GM19238 (cell line): ENCODE data around the gene PTPN20.

Source experiments
- DNase-seq: peaks from one replicate; pipeline ENCODE4 v3.0.0; 2011; ENCODE audit warnings: low spot score; ENCODE audit not compliant: insufficient read length

PTPN20 gene

DNA sequence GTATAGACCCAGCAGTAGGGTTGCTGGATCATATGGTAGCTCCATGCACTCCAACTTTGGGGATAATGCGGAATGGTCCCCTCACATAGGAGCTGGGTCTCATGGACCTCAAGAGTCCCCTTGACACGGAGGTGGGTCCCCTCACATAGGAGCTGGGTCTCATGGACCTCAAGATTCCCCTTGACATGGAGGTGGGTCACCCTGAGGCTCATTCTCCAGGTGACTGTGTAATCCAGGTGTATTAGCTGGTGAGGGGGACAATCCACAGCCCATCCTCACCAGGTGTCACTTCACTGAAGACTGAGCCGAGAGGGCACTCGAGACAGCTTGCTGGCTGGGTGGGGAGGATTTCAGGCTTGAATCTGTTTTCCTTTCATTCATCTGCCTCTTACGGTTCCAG is 121.9 kb downstream of the PTPN20 start:
- DNase-seq = no peak

DNA sequence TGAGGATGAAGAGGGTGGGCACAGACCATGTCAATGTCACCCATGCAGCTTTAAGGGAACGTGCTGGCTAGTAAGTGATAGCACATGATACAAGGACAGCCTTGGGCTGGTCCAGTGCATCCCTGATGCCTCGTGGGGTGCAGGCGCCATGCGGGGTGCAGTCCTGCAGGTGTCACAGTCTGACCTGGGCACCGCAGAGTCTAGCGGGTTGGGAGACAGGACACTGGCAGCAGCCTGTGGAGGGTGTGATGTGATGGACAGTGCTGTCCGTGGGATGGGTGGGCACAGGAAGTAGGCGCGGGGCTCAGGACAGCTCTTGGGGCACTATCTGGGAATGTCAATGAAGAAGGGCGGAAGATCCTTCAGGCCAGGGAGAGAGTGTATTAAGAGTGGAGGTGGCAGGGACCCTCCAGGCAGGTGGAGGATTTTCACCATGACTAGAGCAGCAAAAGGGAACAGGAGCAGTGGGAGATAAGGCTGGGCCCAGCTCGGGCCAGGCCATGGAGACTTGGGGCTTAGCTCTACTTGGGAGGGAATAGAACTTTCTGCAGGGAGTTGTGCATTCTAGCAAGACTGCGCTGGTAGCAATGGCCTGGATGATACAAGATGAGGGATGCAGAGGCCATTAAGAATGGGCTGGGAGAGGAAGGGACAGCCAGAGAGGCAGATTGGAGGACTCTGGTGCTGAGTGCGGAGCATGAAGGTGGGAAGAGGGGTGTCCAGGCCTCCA is 122.5 kb downstream of the PTPN20 start:
- DNase-seq = no peak

- DNase-seq = no peak
These were observed 123.3 kb downstream of the PTPN20 start for GRCh38 chr10:47034441-47035051.

DNA sequence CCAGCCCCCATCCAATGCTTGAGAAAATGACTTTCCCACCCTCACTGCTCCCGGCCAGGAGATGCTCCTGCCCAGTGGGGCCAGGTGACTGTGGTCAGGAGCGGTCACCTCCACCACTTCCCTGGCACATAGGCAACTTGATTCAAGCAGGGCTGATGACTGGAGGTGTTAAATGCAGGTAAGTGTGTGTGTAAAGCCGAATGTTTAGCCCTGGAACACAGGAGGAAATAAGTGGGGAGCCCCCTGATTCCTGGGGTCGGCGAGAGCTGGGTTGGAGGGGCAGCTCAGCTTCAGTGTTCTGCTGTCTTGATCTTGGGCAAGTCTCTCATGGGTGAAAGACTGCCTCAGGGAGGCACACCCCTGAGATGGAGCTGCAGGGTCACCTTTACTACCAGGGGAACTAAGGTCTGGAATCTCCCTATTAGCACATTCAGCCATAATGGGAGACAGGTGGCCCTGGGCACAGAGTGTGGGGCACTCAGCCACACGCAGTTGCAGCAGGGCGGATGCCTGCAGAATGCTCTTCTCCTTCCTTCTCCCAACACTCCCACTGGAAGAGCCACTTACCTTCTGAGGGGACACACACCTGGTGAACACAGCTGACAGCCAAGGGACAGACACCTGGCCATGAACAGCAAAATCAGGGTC is 124.1 kb downstream of the PTPN20 start:
- no peak for DNase-seq

GRCh38 chr10:47035819-47036337 is 124.7 kb downstream of the PTPN20 start:
- no peak for DNase-seq

- DNase-seq = no peak
These were observed 125.5 kb downstream of the PTPN20 start for GRCh38 chr10:47036771-47037170.

DNA sequence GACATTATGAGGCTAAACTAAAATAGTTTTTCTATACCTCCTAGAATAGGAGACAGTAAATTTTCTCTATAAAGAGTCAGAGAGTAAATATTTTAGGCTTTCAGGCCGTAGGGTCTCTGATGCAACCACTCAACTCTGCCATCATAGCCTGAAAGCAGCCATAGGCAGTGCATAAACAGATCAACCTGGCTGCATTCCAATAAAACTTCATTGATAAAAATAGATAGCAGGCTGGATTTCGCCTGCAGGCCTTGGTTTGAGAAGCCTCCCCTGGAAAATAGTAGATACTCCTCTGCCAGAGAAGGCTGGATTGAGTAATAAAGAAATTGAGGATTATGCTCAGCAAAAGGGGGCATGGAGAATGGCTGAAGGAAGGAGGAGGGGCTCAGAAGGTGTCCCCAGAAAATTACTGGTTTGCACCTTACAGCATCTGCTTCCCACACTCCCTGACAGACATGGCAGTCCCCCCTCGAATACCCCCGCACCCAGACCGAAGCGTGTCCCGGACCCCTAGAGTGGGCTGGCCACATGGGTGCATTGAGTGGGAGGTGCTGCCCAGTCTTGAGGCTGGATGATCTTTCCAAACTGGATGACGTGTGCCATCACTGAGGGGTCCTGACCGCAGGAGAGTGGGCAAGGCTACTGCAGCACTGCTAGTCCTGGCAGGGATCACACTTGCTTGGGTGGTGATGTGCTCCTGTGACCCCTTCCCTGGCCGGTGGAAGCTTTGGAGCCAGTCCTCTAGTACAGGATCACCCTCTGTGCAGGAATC is 126.6 kb downstream of the PTPN20 start:
- no peak for DNase-seq

DNA sequence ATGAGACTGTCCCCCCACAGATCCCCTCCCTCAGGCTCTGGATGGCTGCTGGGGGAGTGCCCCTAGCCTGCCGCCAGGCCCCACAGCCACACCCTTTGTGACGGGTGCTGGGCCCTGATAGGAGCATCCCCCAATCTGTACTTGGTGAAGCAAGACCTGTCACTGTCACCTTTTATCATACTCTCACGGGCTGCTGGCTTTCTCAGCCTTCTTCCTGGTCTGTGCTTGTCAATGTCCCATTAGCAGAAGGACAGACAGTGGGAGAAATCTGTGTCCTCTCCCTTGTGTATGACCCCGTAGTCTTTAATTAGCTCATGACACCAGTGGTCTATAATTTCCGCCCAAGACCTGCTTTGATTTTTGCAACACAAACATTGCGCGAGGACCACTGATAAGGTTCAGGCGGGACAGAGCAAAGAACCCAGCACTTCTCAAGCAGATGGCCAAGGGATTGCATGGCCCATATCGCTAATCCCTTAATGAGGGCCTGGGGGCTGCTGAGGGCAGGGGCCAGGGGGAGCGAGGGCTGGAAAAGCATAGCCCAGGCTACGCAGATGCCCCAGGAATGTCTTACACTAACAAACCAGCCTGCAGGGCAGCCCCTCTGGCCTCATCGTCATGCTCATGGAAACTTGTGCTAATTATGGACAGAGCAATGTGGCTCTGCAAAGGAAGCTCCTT is 127.8 kb downstream of the PTPN20 start:
- DNase-seq = no peak

DNA sequence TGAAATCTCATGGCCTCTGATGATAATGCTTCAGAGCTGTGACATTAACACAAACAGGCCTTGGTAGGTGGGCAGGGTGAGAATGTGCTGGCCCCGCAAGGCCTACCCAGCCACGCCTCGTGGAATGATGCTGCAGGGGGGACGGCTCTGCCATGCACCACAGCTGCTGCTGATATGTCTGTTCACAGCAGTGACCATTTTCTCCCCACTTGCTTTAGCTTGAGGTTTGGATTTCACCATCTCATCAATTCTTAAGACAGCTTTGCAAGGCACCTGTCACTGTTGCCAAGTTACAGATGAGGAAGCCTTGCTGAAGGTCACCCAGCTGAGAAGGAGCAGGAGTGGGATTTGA is 128.3 kb downstream of the PTPN20 start:
- DNase-seq = no peak

- DNase-seq = no peak
These were observed 128.8 kb downstream of the PTPN20 start for GRCh38 chr10:47040041-47040491.

- DNase-seq = no peak
These were observed 129.5 kb downstream of the PTPN20 start for GRCh38 chr10:47040681-47041080.

GRCh38 chr10:47041396-47042198 is 130.4 kb downstream of the PTPN20 start:
- DNase-seq = no peak

- DNase-seq = no peak
These were observed 130.9 kb downstream of the PTPN20 start for GRCh38 chr10:47042199-47042473.

DNA sequence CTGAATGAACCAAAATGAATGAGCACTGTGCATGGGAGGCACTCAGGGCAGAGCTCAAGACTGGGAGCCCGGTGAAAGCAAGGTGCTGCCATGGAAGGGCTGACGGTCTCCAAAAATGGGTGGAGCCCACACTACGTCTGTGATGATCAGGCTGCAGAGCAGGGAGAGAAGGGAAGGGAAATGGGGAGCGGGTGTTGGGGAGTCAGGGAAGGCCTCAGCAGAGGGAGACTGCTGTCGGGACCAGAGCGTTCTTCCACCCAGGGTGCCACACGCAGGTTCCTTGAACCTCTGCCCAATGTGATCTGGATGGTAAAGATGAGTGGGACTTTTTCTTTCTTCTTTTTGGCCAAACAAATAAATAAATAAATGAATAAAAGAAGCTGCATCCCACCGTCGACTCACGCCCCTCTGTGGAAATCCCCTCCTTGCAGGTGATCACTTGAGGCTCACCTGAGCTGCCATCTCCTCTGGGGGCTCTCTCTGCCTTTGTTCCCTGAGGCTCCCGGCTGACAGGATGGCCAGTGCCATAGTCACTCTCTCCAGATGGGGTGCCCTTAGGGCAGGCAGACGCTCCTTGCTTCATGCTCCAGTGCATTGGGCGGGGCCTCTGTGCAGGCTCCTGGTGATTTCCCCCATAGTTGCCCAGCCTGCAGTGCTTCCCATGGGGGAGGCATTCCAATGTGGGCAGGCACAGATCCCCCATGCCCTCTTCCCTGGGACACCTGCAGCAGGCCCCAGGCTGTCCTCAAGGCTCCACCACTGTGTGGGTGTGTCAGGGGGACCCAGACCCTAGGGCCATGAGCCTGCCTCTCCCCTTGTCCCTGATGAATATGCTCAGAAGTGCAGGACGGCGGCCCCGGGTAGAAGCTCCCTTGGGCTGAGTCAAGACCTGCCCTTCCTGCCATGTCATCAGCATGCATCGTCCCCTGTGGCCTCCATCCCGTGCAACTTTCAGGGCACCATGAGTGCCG is 131.8 kb downstream of the PTPN20 start:
- no peak for DNase-seq

DNA sequence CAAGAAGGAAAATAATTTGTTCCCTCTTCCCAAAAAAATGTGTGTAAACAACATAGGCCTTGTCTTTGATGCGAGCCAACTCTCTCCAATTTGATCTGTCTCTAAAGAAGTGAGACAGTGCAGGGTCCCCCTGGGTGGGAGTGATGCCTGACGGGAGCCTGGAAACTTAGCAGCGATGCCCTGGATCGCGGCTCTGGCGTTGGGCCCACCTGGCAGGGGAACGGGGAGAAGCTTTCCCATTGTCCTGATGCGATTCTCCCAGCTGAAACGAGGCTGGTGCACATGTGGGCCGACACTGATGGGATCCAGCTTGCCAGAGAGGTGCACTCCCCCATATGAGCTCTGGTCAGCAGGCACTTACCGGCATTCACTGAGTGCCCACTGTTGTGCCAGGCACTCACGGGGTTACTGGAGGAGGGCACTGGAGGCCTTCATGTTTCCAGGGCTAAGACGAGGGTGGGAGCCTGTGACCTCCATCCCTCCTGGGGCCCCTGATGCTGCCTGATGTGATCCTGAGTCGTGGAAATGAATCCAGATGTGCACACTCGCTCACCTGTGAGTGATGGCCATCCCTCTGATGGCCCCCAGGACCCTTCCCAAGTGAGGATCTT is 132.8 kb downstream of the PTPN20 start:
- no peak for DNase-seq

DNA sequence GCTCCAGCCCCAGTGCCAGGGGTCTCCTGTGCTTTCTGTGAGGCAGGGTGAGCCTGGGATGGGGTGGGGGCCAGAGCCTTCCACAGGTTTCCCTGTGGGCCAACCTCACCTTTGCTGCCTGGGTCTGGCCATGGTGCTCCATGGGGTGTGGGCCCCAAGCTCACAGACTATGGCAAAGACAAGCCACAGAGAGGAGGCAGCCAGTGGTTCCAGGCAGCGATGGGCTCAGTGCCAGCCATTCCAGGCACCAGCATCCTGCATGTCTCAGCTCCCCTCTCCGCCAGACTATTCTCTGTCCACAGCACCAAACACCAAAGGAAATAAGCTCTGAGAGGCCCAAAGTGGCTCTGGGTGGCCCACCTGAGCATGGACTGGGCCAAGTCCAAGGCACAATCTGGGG is 133.5 kb downstream of the PTPN20 start:
- no peak for DNase-seq

GRCh38 chr10:47045331-47045861 is 134.2 kb downstream of the PTPN20 start:
- no peak for DNase-seq

GRCh38 chr10:47046321-47047126 is 135.3 kb downstream of the PTPN20 start:
- DNase-seq = no peak
